ENCODE results near the gene TTC8. TPM values are rescaled to one million over a fixed set of nuclear protein-coding genes. Genes with fewer than 3 reads are reported as not detected.

Gene TTC8
- total and polyA plus RNA-seq, 4 experiments from 2014 or later: 1.2 to 1.5 (median 1.5) TPM

DNA sequence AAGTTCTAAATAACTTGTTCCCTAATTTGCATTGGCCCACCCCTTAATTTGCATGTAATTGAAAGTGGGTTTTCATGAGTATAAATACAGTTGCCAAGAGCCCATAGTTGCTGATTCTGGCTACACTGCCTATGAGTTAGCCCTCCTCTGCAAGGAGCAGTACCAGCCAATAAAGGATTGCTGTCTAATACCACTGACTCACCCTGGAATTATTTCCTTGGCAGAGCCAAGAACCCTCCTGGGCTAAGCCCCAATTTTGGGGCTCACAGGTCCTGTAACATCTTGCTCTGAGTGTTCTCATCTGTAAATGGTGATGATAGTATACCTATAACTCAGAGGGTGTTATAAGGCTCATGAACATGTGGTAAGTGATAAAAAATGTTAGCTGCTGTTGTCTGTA lies 6.8 kb downstream of the TTC8 start:
- H3K4me1 Mint-ChIP-seq: no peaks in the 10 kb centered on the region
- no peak overlapping the region for H3K27ac ChIP-seq (ENCODE audit: low read depth, low read length)
- H3K4me1 ChIP-seq (ENCODE audit: insufficient read depth, low read length): no peaks in the 10 kb centered on the region
- H3K27ac Mint-ChIP-seq: no peak overlapping the region
- no peak overlapping the region for H3K4me3 ChIP-seq (ENCODE audit: low read length in 2 of 2)
- CTCF ChIA-PET (ENCODE audit: partially characterized antibody): no interaction called here
- no peaks in the 10 kb centered on the region for H3K9me3 Mint-ChIP-seq
- H3K27me3 Mint-ChIP-seq: peaks cover 0 to 3% of the 10 kb centered on the region in 2 donors
- H3K4me3 Mint-ChIP-seq: no peak overlapping the region
- no peaks in the 10 kb centered on the region for H3K27me3 ChIP-seq (ENCODE audit: insufficient read depth, low read length)
- POLR2A ChIA-PET (ENCODE audit: partially characterized antibody): no interaction called here
- H3K9me3 ChIP-seq (ENCODE audit: control insufficient read depth in 1 of 2, low read length in 2 of 2): no peaks in the 10 kb centered on the region
- intact Hi-C loops (cut with micrococcal nuclease): no loop called here
- no peaks in the 10 kb centered on the region for H3K36me3 Mint-ChIP-seq
- no peak for DNase-seq
- no peaks in the 10 kb centered on the region for H3K36me3 ChIP-seq (ENCODE audit: insufficient read depth, low read length)

DNA sequence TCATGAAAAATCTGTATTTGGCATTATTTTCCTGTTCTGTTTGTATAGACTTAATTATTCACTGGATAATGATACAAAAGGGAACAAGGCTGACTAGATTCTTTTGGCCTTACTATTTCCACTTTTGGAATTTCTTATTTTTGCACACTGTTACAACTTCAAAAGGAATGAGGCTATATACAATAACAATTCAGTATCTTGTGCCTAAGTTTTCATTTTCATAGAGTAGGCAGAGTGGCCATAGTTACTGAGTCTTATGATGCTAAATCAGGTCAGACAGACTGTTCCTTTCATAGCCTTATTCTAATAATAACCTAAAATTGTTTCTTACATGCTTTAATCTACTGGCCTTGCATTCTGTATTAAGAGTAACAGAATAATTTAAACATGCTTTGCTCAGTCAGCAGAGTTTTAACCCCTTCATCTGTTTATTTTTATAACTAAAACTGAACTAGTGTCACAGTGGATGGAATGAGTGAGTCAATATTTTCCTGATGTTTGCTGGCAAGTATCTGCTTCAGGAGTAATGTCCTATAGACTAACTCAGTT lies 10.5 kb downstream of the TTC8 start:
- peaks cover 0 to 4% of the 10 kb centered on the region in 2 donors for H3K27me3 Mint-ChIP-seq

DNA sequence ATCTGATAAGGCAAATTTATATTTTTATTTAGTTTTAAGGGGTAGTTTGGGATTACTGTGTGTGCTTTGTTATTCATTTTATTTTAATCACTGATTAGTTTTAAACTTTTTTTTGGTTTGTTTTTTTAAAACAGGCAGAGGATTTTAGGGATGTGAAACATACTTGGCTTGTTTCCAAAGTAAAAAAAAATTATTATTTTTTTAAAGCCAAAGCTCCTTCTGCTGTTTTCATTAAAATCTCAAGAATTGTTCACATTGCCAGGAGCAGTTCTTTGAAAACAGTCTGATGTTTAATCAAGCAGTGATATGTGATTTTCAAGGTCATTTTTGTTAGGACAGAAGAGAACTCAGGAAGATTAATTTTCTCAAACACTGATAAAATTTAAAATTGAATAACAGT lies 11.2 kb downstream of the TTC8 start:
- no peak overlapping the region for H3K4me3 ChIP-seq (ENCODE audit: low read length in 2 of 2)
- H3K4me1 Mint-ChIP-seq: no peaks in the 10 kb centered on the region

More for the DNA sequence above, 10.5 kb downstream of the TTC8 start:
- Histone ChIP-seq H3K4me3 (ENCODE audit: low read length in 2 of 2) (no peak overlapping the region), H3K4me1 (ENCODE audit: insufficient read depth, low read length) (no peaks in the 10 kb centered on the region), H3K9me3 (ENCODE audit: control insufficient read depth in 1 of 2, low read length in 2 of 2) (no peaks in the 10 kb centered on the region), H3K27me3 (ENCODE audit: insufficient read depth, low read length) (no peaks in the 10 kb centered on the region), H3K27ac (ENCODE audit: low read depth, low read length) (no peak overlapping the region), H3K36me3 (ENCODE audit: insufficient read depth, low read length) (no peaks in the 10 kb centered on the region)
- ChIA-PET POLR2A (ENCODE audit: partially characterized antibody) (no interaction called here), CTCF (ENCODE audit: partially characterized antibody) (no interaction called here)
- Mint-ChIP-seq H3K27ac (no peak overlapping the region), H3K36me3 (no peaks in the 10 kb centered on the region), H3K9me3 (no peaks in the 10 kb centered on the region), H3K4me1 (no peaks in the 10 kb centered on the region), H3K4me3 (no peak overlapping the region)
- intact Hi-C loops (cut with micrococcal nuclease): no loop called here
- no peak for DNase-seq

DNA sequence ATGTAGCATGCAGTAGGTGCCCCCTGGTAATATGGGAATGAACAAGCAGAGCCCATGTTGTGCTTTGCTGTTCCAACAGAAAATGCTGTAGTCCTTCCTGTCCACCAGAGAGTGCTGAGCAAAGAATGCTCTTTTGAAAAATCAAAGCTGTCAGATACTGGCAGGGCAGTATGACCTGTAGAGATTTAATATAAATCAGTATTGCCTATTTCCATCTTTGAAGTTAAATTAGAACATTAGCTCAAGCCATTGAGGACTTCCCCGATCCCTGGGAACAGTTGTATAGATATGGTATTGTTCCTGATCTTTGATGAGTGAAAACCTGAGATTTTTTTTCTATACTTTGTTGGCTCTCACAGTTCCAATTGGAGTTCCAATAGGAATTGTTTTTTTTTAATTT lies 13.0 kb downstream of the TTC8 start:
- intact Hi-C loops (cut with micrococcal nuclease): no loop called here
- Histone ChIP-seq H3K27ac (ENCODE audit: low read depth, low read length) (no peak overlapping the region), H3K27me3 (ENCODE audit: insufficient read depth, low read length) (no peaks in the 10 kb centered on the region), H3K9me3 (ENCODE audit: control insufficient read depth in 1 of 2, low read length in 2 of 2) (no peaks in the 10 kb centered on the region), H3K4me3 (ENCODE audit: low read length in 2 of 2) (no peak overlapping the region), H3K4me1 (ENCODE audit: insufficient read depth, low read length) (no peaks in the 10 kb centered on the region), H3K36me3 (ENCODE audit: insufficient read depth, low read length) (no peaks in the 10 kb centered on the region)
- Mint-ChIP-seq H3K9me3 (no peaks in the 10 kb centered on the region), H3K27me3 (peaks cover 0 to 4% of the 10 kb centered on the region in 2 donors), H3K36me3 (no peaks in the 10 kb centered on the region), H3K4me3 (no peak overlapping the region), H3K27ac (no peak overlapping the region), H3K4me1 (no peaks in the 10 kb centered on the region)
- CTCF ChIA-PET (ENCODE audit: partially characterized antibody): interaction anchor here (1.5 kb wide), 1 partner anchor 10 kb away, joined by 3 read pairs; no protein-coding TSS in a partner anchor
- no peak for DNase-seq
- POLR2A ChIA-PET (ENCODE audit: partially characterized antibody): no interaction called here

More for the DNA sequence above, 11.2 kb downstream of the TTC8 start:
- H3K36me3 ChIP-seq (ENCODE audit: insufficient read depth, low read length): no peaks in the 10 kb centered on the region
- H3K27me3 ChIP-seq (ENCODE audit: insufficient read depth, low read length): no peaks in the 10 kb centered on the region
- no peaks in the 10 kb centered on the region for H3K9me3 ChIP-seq (ENCODE audit: control insufficient read depth in 1 of 2, low read length in 2 of 2)
- ChIA-PET CTCF (ENCODE audit: partially characterized antibody) (no interaction called here), POLR2A (ENCODE audit: partially characterized antibody) (no interaction called here)
- Mint-ChIP-seq H3K4me3 (no peak overlapping the region), H3K9me3 (no peaks in the 10 kb centered on the region), H3K27ac (no peak overlapping the region), H3K27me3 (peaks cover 0 to 4% of the 10 kb centered on the region in 2 donors), H3K36me3 (no peaks in the 10 kb centered on the region)
- no peak overlapping the region for H3K27ac ChIP-seq (ENCODE audit: low read depth, low read length)
- no peaks in the 10 kb centered on the region for H3K4me1 ChIP-seq (ENCODE audit: insufficient read depth, low read length)
- intact Hi-C loops (cut with micrococcal nuclease): no loop called here
- no peak for DNase-seq

DNA sequence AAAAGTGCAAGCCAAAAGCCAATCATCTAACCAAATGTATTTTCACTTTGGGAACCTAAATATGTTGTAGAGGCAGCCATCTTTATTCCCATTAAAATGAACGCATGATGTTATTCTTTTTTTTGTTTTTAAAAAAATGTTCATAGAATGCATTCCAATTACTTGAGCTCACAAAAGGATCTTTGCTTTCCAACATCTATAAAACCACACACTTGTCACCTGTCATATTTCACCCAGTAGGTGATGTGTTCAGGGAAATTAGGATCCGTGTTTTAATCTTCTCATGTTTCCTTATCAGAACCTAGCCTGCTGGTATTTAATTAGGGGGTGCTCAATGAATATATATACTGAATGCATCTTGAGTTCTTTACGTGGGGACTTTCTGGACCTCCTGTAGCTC lies 13.6 kb downstream of the TTC8 start:
- H3K4me1 ChIP-seq (ENCODE audit: insufficient read depth, low read length): no peaks in the 10 kb centered on the region
- Mint-ChIP-seq H3K9me3 (no peaks in the 10 kb centered on the region), H3K4me3 (no peak overlapping the region), H3K36me3 (no peaks in the 10 kb centered on the region), H3K4me1 (no peaks in the 10 kb centered on the region), H3K27me3 (peaks cover 0 to 4% of the 10 kb centered on the region in 2 donors), H3K27ac (no peak overlapping the region)
- H3K4me3 ChIP-seq (ENCODE audit: low read length in 2 of 2): no peak overlapping the region
- no peaks in the 10 kb centered on the region for H3K9me3 ChIP-seq (ENCODE audit: control insufficient read depth in 1 of 2, low read length in 2 of 2)
- no peaks in the 10 kb centered on the region for H3K36me3 ChIP-seq (ENCODE audit: insufficient read depth, low read length)
- DNase-seq: no peak
- ChIA-PET POLR2A (ENCODE audit: partially characterized antibody) (no interaction called here), CTCF (ENCODE audit: partially characterized antibody) (interaction anchor here (1.1 kb wide), 1 partner anchor 33 kb away, joined by 3 read pairs; no protein-coding TSS in a partner anchor)
- intact Hi-C loops (cut with micrococcal nuclease): no loop called here
- H3K27ac ChIP-seq (ENCODE audit: low read depth, low read length): no peak overlapping the region
- no peaks in the 10 kb centered on the region for H3K27me3 ChIP-seq (ENCODE audit: insufficient read depth, low read length)

DNA sequence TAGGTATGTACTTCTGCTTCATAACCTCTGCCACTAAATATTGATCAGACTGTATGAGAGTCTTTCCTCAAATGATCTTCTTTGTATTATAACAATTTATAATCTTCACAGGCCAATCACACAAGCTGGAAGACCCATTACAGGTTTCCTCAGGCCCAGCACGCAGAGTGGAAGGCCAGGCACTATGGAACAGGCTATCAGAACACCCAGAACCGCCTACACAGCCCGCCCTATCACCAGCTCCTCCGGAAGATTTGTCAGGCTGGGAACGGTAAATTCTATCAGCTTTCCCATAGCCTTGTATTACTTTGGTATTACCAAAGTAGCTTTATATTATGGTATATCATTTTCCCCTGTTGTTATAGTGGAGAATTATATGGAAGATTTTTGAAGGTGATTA lies 16.5 kb downstream of the TTC8 start:
- no peaks in the 10 kb centered on the region for H3K9me3 Mint-ChIP-seq
- no peaks in the 10 kb centered on the region for H3K4me1 Mint-ChIP-seq

DNA sequence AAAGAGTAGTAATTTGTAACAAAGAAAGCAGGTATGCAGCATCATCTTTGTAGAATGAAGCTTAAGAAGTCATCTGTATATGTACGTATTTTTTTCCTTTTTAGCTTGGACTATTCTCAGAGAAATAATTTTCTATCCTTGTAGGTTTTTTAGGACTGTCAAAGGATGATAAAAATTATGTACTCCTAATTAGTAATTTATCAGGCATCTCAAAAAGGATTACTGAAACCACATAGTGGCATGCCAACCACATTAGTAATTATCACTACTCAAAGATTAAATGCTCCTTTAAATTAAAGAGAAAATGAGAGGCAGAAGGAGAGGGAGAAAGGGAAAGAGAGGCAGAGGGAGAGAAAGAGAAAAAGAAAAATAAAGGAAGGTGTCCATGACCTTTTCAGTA lies 17.3 kb downstream of the TTC8 start:
- intact Hi-C loops (cut with micrococcal nuclease): no loop called here
- H3K4me3 Mint-ChIP-seq: no peak overlapping the region
- Histone ChIP-seq H3K27me3 (ENCODE audit: insufficient read depth, low read length) (no peaks in the 10 kb centered on the region), H3K27ac (ENCODE audit: low read depth, low read length) (no peak overlapping the region), H3K9me3 (ENCODE audit: control insufficient read depth in 1 of 2, low read length in 2 of 2) (no peaks in the 10 kb centered on the region), H3K4me3 (ENCODE audit: low read length in 2 of 2) (no peak overlapping the region), H3K36me3 (ENCODE audit: insufficient read depth, low read length) (no peaks in the 10 kb centered on the region), H3K4me1 (ENCODE audit: insufficient read depth, low read length) (no peaks in the 10 kb centered on the region)
- POLR2A ChIA-PET (ENCODE audit: partially characterized antibody): no interaction called here
- DNase-seq: no peak
- peaks cover 0 to 3% of the 10 kb centered on the region in 2 donors for H3K36me3 Mint-ChIP-seq
- H3K27ac Mint-ChIP-seq: no peak overlapping the region
- CTCF ChIA-PET (ENCODE audit: partially characterized antibody): no interaction called here
- peaks cover 0 to 3% of the 10 kb centered on the region in 2 donors for H3K27me3 Mint-ChIP-seq
- H3K4me1 Mint-ChIP-seq: no peaks in the 10 kb centered on the region
- H3K9me3 Mint-ChIP-seq: no peaks in the 10 kb centered on the region

More for the DNA sequence above, 16.5 kb downstream of the TTC8 start:
- Histone ChIP-seq H3K36me3 (ENCODE audit: insufficient read depth, low read length) (no peaks in the 10 kb centered on the region), H3K4me3 (ENCODE audit: low read length in 2 of 2) (no peak overlapping the region), H3K4me1 (ENCODE audit: insufficient read depth, low read length) (no peaks in the 10 kb centered on the region), H3K27ac (ENCODE audit: low read depth, low read length) (no peak overlapping the region), H3K9me3 (ENCODE audit: control insufficient read depth in 1 of 2, low read length in 2 of 2) (no peaks in the 10 kb centered on the region), H3K27me3 (ENCODE audit: insufficient read depth, low read length) (no peaks in the 10 kb centered on the region)
- ChIA-PET POLR2A (ENCODE audit: partially characterized antibody) (no interaction called here), CTCF (ENCODE audit: partially characterized antibody) (interaction anchor here (0.6 kb wide), 1 partner anchor 206 kb away, joined by 3 read pairs; no protein-coding TSS in a partner anchor)
- Mint-ChIP-seq H3K4me3 (no peak overlapping the region), H3K36me3 (peaks cover 0 to 3% of the 10 kb centered on the region in 2 donors), H3K27me3 (peaks cover 0 to 3% of the 10 kb centered on the region in 2 donors), H3K27ac (no peak overlapping the region)
- no peak for DNase-seq
- intact Hi-C loops (cut with micrococcal nuclease): no loop called here

DNA sequence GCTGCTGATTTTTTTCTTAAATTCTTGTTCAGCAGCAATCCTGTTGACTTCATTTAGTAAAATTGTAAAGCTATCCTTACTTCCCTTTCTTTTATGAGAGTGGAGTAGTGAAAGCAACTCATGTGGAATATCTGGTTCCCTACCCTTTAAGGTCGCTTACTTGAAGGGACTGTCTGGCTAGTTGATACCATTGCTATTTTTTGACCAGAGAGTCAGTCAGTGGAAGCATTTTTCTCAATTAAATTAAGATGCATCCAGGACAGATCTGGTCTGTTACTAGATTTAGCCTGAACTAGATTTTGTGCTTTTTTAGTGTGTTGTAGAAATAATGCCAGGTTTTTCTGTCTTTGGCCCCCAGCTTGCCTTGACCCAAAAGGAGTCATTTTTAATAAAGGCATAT lies 18.0 kb downstream of the TTC8 start:
- no peaks in the 10 kb centered on the region for H3K36me3 ChIP-seq (ENCODE audit: insufficient read depth, low read length)
- Mint-ChIP-seq H3K27me3 (peaks cover 0 to 3% of the 10 kb centered on the region in 2 donors), H3K36me3 (peaks cover 0 to 3% of the 10 kb centered on the region in 2 donors), H3K4me1 (no peaks in the 10 kb centered on the region), H3K9me3 (no peaks in the 10 kb centered on the region), H3K4me3 (no peak overlapping the region), H3K27ac (no peak overlapping the region)
- H3K4me1 ChIP-seq (ENCODE audit: insufficient read depth, low read length): no peaks in the 10 kb centered on the region
- no peak overlapping the region for H3K4me3 ChIP-seq (ENCODE audit: low read length in 2 of 2)
- no peaks in the 10 kb centered on the region for H3K27me3 ChIP-seq (ENCODE audit: insufficient read depth, low read length)
- POLR2A ChIA-PET (ENCODE audit: partially characterized antibody): no interaction called here
- H3K9me3 ChIP-seq (ENCODE audit: control insufficient read depth in 1 of 2, low read length in 2 of 2): no peaks in the 10 kb centered on the region
- no peak overlapping the region for H3K27ac ChIP-seq (ENCODE audit: low read depth, low read length)
- intact Hi-C loops (cut with micrococcal nuclease): no loop called here
- CTCF ChIA-PET (ENCODE audit: partially characterized antibody): no interaction called here
- DNase-seq: no peak

Data from CD4-positive, alpha-beta memory T cell (primary cell).